ENCODE results near the gene HIVEP1.

DNA sequence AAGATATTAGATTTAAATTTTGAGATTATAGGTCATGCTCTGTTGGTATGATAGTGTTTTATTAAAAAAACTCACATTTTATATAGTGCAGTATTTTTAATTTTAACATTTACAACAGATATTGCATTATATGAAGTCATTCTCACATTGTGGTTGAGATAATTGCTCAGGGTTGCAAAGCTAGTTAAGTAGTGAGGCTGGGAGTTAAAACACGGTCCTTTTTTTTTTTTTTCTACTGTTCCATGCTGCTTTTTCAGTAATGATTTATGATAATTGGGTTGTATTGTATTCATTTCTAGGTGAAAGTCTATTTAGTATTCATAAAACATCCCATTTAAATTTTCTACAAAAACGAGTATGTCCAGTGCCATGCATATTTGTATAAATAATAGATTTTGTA is 160.5 kb downstream of the HIVEP1 start:
- TF ChIP-seq, protein P1, sequence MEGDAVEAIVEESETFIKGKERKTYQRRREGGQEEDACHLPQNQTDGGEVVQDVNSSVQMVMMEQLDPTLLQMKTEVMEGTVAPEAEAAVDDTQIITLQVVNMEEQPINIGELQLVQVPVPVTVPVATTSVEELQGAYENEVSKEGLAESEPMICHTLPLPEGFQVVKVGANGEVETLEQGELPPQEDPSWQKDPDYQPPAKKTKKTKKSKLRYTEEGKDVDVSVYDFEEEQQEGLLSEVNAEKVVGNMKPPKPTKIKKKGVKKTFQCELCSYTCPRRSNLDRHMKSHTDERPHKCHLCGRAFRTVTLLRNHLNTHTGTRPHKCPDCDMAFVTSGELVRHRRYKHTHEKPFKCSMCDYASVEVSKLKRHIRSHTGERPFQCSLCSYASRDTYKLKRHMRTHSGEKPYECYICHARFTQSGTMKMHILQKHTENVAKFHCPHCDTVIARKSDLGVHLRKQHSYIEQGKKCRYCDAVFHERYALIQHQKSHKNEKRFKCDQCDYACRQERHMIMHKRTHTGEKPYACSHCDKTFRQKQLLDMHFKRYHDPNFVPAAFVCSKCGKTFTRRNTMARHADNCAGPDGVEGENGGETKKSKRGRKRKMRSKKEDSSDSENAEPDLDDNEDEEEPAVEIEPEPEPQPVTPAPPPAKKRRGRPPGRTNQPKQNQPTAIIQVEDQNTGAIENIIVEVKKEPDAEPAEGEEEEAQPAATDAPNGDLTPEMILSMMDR (IDR thresholded peaks at IDR 0.05) = no peak
- TF ChIP-seq POLR2AphosphoS5 (IDR thresholded peaks at IDR 0.05) = no peak

Measured in upper lobe of left lung (tissue), 4 donors.